ENCODE measurements around the gene F5. TPM values are rescaled to one million over a fixed set of nuclear protein-coding genes. Genes with fewer than 3 reads are reported as not detected.
"Not testable (repeated sequence)": the region's sequence is repeated elsewhere in the genome, so short reads cannot be mapped to it uniquely, and the experiment has no call there.

The F5 gene
- polyA plus RNA-seq, 1 experiment, result not detected

- DNase-seq (ENCODE audit: low read depth, low spot score), result no peak
- ChIA-PET POLR2A (no interaction called here), CTCF (interaction anchor here (0.6 kb wide), 1 partner anchor 41 kb away, joined by 3 read pairs; no protein-coding TSS in a partner anchor)
- Histone ChIP-seq H3K27ac (ENCODE audit: low read depth, low read length) (no peak overlapping the region), H3K4me3 (ENCODE audit: low read depth, low read length) (no peak overlapping the region), H3K9me3 (ENCODE audit: control insufficient read depth, insufficient read depth, low read length) (no peaks in the 10 kb centered on the region), H3K27me3 (ENCODE audit: control insufficient read depth, insufficient read depth, low read length) (no peaks in the 10 kb centered on the region)
- TF ChIP-seq CTCF (IDR thresholded peaks at IDR 0.05; ENCODE audit: low read depth, low read length), result no peak
Observed at GRCh38 chr1:169507413-169507812, 78.9 kb downstream of the F5 start.

- H3K4me3 ChIP-seq (ENCODE audit: low read depth, low read length); CTCF ChIA-PET; H3K9me3 ChIP-seq (ENCODE audit: control insufficient read depth, insufficient read depth, low read length); H3K27me3 ChIP-seq (ENCODE audit: control insufficient read depth, insufficient read depth, low read length); POLR2A ChIA-PET; H3K27ac ChIP-seq (ENCODE audit: low read depth, low read length); DNase-seq (ENCODE audit: low read depth, low spot score): not testable (repeated sequence)
Observed at GRCh38 chr1:169503601-169504000, 82.7 kb downstream of the F5 start.

- Histone ChIP-seq H3K4me3 (ENCODE audit: low read depth, low read length) (no peak overlapping the region), H3K27me3 (ENCODE audit: control insufficient read depth, insufficient read depth, low read length) (no peaks in the 10 kb centered on the region), H3K27ac (ENCODE audit: low read depth, low read length) (no peak overlapping the region), H3K9me3 (ENCODE audit: control insufficient read depth, insufficient read depth, low read length) (no peaks in the 10 kb centered on the region)
- no peak for TF ChIP-seq CTCF (IDR thresholded peaks at IDR 0.05; ENCODE audit: low read depth, low read length)
- no peak for DNase-seq (ENCODE audit: low read depth, low spot score)
- ChIA-PET CTCF (no interaction called here), POLR2A (no interaction called here)
Observed at GRCh38 chr1:169499807-169500206, 86.5 kb downstream of the F5 start.

- Histone ChIP-seq H3K4me3 (ENCODE audit: low read depth, low read length) (no peak overlapping the region), H3K27me3 (ENCODE audit: control insufficient read depth, insufficient read depth, low read length) (no peaks in the 10 kb centered on the region), H3K27ac (ENCODE audit: low read depth, low read length) (no peak overlapping the region), H3K9me3 (ENCODE audit: control insufficient read depth, insufficient read depth, low read length) (no peaks in the 10 kb centered on the region)
- DNase-seq (ENCODE audit: low read depth, low spot score), result no peak
- TF ChIP-seq CTCF (IDR thresholded peaks at IDR 0.05; ENCODE audit: low read depth, low read length), result no peak
- ChIA-PET POLR2A (no interaction called here), CTCF (interaction anchor here (1.0 kb wide), 1 partner anchor 50 kb away, joined by 4 read pairs; no protein-coding TSS in a partner anchor)
Observed at GRCh38 chr1:169497317-169497716, 89.0 kb downstream of the F5 start.

GRCh38 chr1:169495916-169496315 lies 90.4 kb downstream of the F5 start:
- no peak for DNase-seq (ENCODE audit: low read depth, low spot score)
- POLR2A ChIA-PET, result no interaction called here
- no peaks in the 10 kb centered on the region for H3K9me3 ChIP-seq (ENCODE audit: control insufficient read depth, insufficient read depth, low read length)
- no peak overlapping the region for H3K4me3 ChIP-seq (ENCODE audit: low read depth, low read length)
- CTCF ChIA-PET, result interaction anchor here (1.4 kb wide), 1 partner anchor 13 kb away, joined by 3 read pairs; no protein-coding TSS in a partner anchor
- no peaks in the 10 kb centered on the region for H3K27me3 ChIP-seq (ENCODE audit: control insufficient read depth, insufficient read depth, low read length)
- TF ChIP-seq CTCF (IDR thresholded peaks at IDR 0.05; ENCODE audit: low read depth, low read length), result no peak
- no peak overlapping the region for H3K27ac ChIP-seq (ENCODE audit: low read depth, low read length)

Measured in AG04450 (cell line).